Activated CD4-positive, CD25-positive, alpha-beta regulatory T cell (primary cell): Measurements from ENCODE around the gene PKDREJ.
A peak's percentile ranks its signal among the peaks of the same experiment; 100 is the strongest.
"Not testable (repeated sequence)": the region's sequence is repeated elsewhere in the genome, so short reads cannot be mapped to it uniquely, and the experiment has no call there.

Source experiments
- DNase-seq, 4 experiments: peaks; one replicate each; lab custom pipeline; 2025; lab: John Stamatoyannopoulos, UW

Gene PKDREJ, protein sequence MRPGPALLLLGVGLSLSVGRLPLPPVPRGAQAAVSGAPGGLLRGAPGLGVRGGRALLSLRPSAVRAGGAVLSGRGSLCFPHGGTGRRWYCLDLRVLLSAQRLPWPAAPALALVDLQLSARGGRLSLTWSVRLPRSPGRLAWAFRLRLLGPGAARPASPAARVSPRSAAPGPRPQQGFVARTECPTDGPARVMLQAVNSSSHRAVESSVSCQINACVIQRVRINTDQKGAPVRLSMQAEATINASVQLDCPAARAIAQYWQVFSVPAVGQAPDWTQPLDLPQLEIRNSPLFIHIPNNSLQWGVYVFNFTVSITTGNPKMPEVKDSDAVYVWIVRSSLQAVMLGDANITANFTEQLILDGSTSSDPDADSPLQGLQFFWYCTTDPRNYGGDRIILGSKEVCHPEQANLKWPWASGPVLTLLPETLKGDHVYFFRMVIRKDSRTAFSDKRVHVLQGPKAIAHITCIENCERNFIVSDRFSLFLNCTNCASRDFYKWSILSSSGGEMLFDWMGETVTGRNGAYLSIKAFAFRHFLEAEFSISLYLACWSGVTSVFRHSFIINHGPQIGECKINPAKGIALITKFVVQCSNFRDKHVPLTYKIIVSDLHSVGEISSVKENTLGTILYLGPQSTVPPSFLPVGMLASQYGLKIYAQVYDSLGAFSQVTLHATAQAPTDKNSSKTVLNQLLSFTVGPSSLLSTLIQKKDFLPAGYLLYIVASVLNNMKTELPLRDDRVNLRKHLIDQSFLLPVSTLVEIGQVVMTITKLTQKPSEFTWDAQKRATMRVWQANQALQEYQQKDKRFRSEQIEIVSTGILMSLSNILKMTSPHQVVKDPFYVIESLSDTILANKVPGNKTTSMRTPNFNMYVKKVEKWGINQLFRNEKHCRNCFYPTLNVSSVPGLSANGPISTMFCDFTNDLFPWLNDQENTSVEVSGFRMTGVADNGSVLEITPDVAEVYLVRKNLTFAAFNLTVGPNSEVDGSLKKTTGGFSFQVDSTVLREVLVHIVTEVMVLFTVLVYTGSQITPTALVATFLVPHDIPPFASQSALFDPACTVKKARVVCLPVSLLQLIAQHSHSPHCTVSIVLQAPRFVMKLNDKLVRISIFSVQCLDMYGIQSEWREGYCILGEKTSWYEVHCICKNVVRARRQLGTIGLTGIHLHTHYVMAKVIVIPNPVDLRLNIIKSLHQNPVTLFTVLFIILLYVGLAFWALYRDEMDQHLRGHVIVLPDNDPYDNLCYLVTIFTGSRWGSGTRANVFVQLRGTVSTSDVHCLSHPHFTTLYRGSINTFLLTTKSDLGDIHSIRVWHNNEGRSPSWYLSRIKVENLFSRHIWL (N-terminal part only)

GRCh38 chr22:46263216-46263590 lies at the start of gene PKDREJ:
TSS of gene PKDREJ (minus strand) at chr22:46263343. CDS start at chr22:46263322, 21 bp downstream.
- DNase-seq: no peak

- not testable (repeated sequence) for DNase-seq
Observed at GRCh38 chr22:46312848-46313247, 49.7 kb upstream of the PKDREJ start.

DNA sequence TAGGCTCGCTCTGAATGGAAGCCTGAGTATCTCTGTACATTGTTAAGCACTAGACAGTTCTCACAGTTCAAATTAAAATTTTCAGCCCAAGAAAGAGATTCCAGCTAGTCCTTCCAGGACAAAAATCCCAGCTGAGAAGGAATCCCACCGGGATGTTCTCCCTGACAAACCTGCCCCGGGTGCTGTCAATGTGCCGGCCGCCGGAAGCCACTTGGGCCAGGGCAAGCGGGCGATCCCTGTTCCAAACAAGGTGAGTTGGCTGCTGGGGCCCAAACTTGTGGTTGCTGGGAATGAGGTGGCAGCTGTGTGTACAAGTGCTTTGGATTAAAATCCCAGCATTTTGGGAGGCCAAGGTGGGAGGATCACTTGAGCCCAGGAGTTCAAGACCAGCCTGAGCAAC lies 48.9 kb upstream of the PKDREJ start:
- no peak for DNase-seq

DNA sequence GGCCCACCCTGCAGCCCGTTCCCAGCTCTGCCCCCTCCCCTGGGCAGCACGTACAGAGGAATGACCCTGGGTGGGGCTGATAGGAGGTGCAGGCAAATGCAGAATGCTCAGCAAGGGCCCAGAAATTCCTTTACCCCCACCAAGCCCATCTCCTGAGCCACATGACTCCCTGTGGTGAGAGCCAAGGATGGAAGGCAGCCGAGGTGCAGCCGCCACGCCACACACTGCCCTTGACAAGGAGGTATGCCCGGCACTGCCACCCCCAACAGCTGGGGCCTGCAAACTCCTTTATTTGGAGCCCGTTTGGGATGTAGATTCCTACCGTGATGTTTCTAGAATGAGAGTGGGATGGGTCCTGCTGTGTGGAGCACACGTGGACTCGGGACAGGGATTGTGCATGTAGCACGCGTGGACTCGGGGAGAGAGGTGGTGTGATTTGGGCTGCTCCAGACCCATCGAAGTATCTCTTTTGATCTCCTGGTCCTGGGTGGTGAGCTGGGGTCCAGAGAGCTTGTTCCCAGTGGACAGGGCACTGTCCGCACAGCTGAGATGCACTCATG lies 46.5 kb upstream of the PKDREJ start:
- DNase-seq: no peak

DNA sequence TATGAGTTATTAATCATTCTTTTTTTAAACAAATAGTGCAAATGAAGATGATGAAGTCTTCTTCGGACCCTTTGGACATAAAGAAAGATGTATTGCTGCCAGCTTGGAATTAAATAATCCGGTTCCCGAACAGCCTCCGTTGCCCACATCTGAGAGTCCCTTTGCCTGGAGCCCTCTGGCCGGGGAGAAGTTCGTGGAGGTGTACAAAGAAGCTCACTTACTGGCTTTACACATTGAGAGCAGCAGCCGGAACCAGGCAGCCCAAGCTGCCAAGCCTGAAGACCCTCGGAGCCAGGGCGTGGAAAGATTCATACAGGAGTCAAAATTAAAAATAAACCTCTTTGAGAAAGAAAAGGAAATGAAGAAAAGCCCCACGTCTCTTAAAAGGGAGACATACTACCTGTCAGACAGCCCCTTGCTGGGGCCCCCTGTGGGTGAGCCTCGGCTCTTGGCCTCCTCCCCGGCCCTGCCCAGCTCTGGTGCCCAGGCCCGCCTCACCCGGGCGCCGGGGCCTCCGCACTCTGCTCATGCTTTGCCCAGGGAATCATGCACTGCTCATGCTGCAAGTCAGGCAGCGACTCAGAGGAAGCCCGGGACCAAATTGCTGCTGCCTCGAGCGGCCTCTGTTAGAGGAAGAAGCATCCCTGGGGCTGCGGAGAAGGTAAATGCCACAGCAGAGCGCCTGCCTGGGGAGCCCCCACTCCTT lies 45.3 kb upstream of the PKDREJ start:
- no peak for DNase-seq

DNA sequence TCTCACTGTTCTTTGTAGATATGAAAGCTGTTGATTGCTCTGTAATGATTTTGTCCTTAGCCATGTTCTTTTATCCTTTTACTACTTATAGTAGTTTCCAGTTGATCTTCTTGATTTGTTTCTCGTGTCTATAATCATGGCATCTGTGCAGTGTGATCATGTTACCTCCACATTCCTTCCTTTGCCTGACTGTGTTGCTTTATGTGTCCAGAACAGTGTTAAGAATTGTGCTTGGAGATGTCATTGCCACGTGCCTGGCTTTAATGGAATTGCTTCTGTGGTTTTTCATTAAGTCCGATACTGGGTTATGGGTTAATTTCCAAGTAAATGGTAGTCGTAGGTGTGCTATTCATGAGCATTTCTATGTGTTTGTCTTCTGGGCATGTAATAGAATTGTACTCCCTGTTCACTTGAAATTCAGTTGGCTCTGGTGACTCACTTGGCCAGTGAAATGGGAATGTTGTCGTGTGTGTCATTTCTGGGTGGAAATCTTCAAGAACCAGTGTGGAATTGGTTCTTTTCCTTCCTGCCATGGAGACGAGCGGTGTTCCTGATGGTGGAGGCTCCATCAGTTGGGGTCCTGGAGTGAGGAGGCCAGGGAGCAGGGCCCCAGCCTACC lies 40.3 kb upstream of the PKDREJ start:
- DNase-seq: no peak

DNA sequence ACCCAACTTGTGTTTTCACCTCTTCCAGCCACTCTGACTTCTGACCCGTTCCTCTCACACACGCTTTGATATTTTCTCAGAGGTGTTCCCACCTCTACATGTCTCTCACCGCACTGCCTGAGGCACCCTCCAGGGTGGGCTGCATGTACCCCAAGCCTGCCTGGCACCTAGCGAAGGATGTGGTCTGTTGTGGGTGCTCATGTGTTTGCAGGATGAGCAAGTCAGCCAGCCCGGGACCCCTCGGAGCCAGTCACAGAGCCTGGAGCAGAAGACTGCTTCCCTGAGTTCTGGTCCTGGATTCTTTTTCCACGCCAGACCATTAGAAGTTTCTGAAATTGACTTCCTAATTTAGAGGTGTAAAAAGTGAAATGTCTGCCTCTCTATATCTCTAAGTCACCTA lies 37.3 kb upstream of the PKDREJ start:
- DNase-seq: no peak

- DNase-seq: no peak
Observed at GRCh38 chr22:46299101-46299500, 36.0 kb upstream of the PKDREJ start.

DNA sequence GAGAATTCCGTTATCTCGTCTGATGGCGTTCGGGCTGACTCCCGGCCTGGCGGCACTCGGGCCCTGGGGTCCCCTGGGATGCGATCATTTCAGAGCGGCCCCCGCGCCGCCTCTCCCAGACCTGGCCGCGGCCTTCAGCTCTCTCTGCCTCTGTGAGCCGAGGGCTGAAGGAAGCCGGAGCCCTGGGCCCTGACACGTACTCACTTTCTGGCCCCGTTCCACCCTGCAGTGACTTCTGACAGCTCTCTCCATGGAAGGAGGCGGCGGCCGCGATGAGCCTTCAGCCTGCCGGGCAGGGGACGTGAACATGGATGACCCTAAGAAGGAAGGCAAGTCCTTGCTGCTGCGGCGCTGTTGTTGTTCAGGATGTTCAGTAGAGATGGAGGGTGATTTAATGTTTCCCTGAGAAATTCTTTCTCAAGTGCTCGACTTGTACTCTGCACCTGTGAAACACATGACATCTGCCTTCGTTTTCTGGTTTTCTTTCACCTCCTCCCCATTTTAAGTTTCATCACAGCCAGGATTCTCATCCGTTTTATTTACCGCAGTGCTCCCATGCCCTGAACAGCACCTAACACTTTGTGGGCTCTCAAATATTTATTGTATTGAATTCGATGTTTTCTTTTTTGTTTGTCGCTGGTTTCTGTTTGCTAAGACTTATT lies 34.1 kb upstream of the PKDREJ start:
- no peak for DNase-seq

DNA sequence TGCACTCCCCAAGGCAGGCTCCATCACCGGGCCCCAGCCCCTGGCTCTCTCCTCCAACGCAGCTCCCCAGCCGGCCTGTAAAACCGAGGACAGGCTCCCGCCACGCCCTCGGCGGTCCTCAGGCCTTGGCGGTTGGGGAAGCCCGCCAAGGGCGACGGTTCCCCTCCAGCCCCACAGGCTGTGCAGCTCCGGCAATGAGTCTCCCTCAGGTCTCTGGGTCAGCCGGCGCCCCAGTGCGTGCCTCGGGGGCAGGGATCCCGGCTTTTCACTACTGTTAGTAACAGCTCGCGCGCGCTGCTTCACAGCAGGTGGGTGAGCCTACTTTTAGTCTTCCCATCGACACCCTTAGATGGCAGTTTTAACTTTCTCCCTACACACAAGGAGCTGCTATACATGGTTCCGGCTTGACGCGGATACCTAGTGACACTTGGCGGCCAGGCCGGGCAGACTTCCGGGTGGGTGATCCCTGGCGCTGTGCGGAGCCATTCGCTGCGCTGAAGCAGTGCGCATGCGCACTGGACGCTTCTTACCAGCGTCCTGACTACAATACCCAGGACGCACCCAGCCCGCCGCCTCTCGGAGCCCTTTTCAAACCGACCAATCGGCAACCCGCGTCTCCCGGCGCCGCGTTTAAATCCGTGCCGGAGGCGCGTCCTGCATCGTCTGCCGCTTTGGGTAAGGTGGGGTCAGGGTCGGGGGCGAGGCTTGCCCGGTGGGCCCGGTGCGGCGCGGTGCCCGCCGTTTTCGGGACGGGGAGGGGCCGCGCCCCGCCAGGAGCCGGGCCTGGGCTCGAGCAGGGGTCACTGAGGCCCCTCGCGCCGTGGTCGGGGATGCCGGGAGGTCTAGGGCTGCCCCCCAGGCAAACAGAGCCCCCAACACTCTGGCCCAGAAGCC lies 33.4 kb upstream of the PKDREJ start, which contains the start of gene GTSE1:
Gene GTSE1 (plus strand): TSS at position 614 of the 894 bp plus-strand sequence. CDS start 531 bp downstream, outside the sequence.
- peak; percentile 91 to 96 (median 94) for DNase-seq

DNA sequence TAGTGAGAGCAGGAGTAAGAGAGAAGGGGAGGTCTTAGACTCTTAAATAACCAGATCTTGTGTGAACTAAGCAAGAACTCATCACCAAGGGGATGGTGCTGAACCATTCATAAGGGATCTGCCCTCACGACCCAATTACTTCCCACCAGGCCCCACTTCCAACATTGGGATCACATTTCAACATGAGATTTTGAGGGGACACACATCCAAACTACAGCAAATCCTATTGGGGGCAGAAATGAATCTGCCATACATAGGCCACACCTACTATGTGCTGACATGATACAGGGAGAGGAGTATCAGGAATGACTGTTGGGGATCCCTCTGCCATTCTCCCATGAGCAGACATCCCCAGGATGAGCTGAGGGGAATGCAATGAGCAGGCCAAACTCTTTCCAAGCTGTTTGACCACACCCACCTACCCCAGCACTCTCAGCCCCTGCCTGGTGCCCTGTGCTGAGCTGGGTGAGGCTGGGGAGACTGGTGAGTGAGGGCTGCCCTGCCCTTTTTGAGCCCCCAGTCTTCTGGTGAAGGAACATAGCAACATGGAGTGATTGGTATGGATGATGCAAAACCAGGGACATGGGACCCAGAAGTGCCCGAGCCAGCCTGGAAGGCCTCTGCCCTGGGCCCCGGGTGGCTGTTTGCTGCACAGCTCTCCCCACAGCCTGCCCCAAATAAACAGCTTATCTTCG lies 32.3 kb upstream of the PKDREJ start:
- no peak for DNase-seq

DNA sequence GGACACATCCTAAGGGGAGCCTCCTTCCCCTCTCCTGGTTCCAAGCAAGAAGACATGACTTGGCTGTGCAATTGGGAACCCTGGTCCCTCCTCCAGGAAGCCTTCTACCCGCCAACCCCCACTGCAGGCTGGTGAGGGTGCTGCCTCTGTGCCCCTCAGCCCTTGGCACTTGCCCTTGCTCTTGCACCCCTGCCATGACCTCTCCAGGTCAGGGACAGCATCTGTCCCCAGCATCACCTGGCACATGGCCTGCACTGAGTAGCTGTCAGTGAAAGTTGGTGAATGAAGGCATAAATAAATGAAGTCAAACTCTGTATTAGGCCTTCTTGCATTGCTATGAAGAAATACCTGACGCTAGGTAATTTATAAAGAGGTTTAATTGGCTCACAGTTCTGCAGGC lies 31.6 kb upstream of the PKDREJ start:
- no peak for DNase-seq

DNA sequence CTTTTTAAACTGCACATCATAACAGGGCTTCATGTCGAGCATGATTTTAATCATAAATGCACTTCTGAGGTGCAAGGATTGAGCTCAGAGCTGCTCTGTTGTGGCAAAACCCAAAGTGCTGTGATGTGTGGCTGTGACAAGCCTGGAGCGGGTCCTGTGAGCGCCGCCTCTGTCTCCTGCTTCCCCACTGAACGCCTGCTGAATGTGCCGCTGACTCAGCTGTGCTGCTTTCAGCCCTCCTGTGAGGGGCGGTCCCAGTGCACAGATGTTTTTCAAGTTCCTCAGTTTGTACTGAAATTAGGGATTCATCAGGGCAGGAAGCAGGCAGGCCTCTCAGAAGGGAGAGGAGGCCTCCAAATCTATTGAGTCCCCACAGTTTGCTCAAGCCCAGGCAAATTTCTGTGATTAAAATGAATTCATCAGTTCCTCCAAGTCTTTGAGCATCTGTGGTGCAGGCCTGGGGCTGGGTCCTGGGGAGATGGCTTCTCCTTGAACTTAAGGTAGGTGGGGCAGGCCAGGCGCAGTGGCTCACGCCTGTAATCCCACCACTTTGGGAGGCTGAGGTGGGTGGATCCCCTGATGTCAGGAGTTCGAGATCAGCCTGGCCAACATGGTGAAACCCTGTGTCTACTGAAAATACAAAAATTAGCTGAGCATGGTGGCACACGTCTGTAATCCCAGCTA lies 30.6 kb upstream of the PKDREJ start:
- DNase-seq: no peak

- DNase-seq: no peak
Observed at GRCh38 chr22:46292732-46293131, 29.6 kb upstream of the PKDREJ start.

GRCh38 chr22:46292173-46292572 lies 29.0 kb upstream of the PKDREJ start:
- no peak for DNase-seq

DNA sequence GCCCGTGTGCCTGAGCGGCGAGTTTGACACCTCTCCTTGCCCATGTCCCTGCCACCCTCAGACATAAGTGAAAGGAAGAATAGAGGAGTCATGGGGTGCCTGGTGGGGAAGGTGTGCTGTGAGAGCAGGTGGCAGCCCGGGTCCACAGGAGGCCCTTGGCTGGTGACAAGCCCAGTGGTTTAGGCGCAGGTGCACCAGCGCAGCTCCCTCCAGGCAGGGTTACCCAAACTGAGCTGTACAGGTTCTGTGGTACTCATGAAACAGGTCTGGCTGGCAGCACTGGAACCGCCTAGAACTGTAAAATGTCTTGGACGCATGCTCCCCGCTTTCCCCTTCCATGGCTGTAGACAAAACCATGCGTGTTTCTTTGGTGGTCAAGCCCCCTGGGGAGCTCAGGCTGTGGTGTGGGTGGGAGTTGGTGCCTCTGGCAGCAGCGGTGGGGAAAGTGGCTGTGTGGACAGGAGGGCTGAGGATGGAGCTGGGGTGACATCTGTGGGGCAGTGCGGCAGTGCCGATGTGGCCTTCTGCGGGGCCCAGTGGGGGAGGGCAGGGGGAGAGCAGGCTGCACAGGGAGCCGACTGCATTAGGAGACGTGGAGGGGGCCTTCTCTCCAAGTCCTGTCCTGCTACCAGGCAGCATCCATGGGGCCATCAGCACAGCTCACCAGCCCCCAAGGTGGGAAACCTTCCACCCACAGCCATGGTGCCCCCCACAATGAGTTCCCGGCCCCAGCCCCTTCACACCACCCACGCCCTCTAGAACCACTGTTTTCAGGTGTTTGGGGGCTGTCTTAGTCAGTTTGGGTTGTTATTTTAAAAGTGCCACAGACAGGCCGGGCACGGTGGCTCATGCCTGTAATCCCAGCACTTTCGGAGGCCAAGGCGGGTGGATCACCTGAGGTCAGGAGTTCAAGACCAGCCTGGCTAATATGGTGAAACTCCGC lies 28.0 kb upstream of the PKDREJ start:
- DNase-seq: no peak
